ENCODE data around the gene SZT2.

The SZT2 gene

DNA sequence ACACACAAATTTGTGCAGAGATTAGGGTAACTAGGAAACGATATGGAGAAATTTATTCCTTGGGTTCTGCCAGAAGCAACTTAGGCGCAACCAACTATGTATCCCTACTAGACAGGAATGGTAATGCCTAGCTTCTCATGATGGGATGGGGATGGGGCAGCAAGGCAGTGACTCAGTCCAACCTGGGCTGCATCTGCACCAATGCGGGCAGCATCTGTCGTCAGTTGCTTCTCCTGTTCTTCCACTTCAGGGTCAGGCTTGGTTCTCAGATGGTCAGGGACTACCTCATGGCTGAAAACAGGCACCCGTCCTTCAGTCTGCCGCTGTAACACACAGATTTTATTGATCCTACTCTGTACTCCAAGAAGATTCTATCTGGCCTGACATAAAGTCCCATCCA, 3.0 kb upstream of the SZT2 start:
- Histone ChIP-seq H3K79me1 (ENCODE audit: low read length) (peaks cover 20% of the 10 kb centered on the region), H2BK15ac (replicated peaks; ENCODE audit: low read depth) (no peak overlapping the region), H4K5ac (ENCODE audit: low read length) (no peak overlapping the region), H3K4me3 (ENCODE audit: low read length) (no peak overlapping the region), H2BK120ac (ENCODE audit: low read depth, low read length) (no peak overlapping the region), H3K4me1 (ENCODE audit: control insufficient read depth, low read depth, low read length) (peaks cover 10% of the 10 kb centered on the region), H3K79me2 (ENCODE audit: control insufficient read depth, insufficient read depth, low read length) (peaks cover 15% of the 10 kb centered on the region), H3K27me3 (ENCODE audit: insufficient read depth, low read length, poor library complexity) (no peaks in the 10 kb centered on the region), H2AK5ac (ENCODE audit: low read length) (no peak overlapping the region), H3K56ac (ENCODE audit: low read length) (no peak overlapping the region), H3K4ac (ENCODE audit: low read depth, low read length) (no peak overlapping the region), H3K23ac (ENCODE audit: low read length) (no peak overlapping the region), H3K18ac (ENCODE audit: low read length) (no peak overlapping the region), H3K36me3 (ENCODE audit: control insufficient read depth, insufficient read depth, low read length) (peaks cover 16% of the 10 kb centered on the region), H3K27ac (ENCODE audit: low read depth, low read length) (no peak overlapping the region), H2BK5ac (ENCODE audit: low read length) (no peak overlapping the region), H3K9ac (ENCODE audit: low read length) (no peak overlapping the region), H3K4me2 (ENCODE audit: low read length) (no peak overlapping the region), H4K8ac (ENCODE audit: low read depth, low read length) (no peak overlapping the region)
- DNase-seq, result no peak
- WGBS (ENCODE audit: extremely low coverage, insufficient coverage, low lambda C conversion rate), result no CpG with 5 or more reads among the region's 6 CpGs

DNA sequence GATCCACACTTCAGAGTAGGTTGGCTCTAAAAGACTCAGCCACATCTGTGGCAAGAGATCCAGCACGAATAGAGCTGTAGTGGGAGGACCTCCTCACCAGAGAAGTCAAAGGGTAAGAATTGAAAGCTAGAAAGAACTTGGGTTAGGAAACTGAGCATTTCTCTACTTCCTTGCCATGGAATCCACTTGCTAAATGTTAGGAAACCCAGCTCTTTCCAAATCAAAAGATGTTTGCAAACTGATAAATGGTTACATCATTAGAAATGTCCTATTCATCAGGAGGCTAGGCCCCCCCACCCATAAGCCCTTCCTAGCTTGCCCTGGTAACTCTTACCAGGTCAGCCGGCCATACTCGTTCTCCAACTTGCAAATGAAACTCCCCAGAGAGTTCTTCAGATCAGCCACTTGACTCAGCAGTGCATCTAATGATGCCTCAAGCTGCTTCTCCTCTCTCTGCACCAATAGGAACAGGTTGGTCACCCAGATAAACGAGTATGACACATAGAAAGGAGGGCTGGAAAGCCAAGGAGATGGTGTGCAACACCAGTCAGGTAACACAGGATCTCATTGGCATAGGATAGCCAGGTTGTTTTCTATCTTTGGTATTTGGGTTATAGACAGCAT, 1.6 kb upstream of the SZT2 start:
- H3K23ac ChIP-seq (ENCODE audit: low read length), result no peak overlapping the region

DNA sequence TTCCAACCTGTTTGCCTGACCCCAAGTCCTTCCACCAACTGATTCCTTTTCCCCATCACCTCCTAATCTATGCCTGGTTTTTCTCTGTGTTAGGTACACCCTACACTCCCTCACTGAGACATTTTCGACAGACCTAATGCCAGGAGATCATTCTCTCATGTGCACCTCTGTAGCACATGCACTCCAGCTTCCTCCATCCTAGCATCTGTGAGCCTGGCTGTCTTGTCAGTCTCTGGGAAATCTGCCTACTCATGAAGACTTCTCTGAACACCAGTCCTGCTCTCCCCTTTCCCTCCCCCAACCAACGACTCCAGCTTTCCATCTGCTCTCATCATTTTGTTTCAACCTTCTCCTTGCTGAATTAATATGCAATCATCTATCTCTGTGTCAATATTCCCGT, 1.1 kb upstream of the SZT2 start:
- peak overlapping the region; percentile 100 for H3K56ac ChIP-seq (ENCODE audit: low read length)
- no peak overlapping the region for H3K18ac ChIP-seq (ENCODE audit: low read length)
- peaks cover 20% of the 10 kb centered on the region for H3K79me1 ChIP-seq (ENCODE audit: low read length)
- no peak overlapping the region for H2BK120ac ChIP-seq (ENCODE audit: low read depth, low read length)
- H3K4ac ChIP-seq (ENCODE audit: low read depth, low read length), result no peak overlapping the region
- H3K4me1 ChIP-seq (ENCODE audit: control insufficient read depth, low read depth, low read length), result peaks cover 10% of the 10 kb centered on the region
- H3K23ac ChIP-seq (ENCODE audit: low read length), result no peak overlapping the region
- H2BK15ac ChIP-seq (replicated peaks; ENCODE audit: low read depth), result no peak overlapping the region
- no peaks in the 10 kb centered on the region for H3K27me3 ChIP-seq (ENCODE audit: insufficient read depth, low read length, poor library complexity)
- no peak overlapping the region for H2BK5ac ChIP-seq (ENCODE audit: low read length)
- WGBS (ENCODE audit: extremely low coverage, insufficient coverage, low lambda C conversion rate), result no CpG with 5 or more reads among the region's 3 CpGs
- no peak overlapping the region for H2AK5ac ChIP-seq (ENCODE audit: low read length)
- peak overlapping the region; percentile 92 for H3K9ac ChIP-seq (ENCODE audit: low read length)
- no peak overlapping the region for H4K5ac ChIP-seq (ENCODE audit: low read length)
- H4K8ac ChIP-seq (ENCODE audit: low read depth, low read length), result no peak overlapping the region
- H3K4me3 ChIP-seq (ENCODE audit: low read length), result no peak overlapping the region
- peak overlapping the region; percentile 99 for H3K4me2 ChIP-seq (ENCODE audit: low read length)
- H3K36me3 ChIP-seq (ENCODE audit: control insufficient read depth, insufficient read depth, low read length), result peaks cover 16% of the 10 kb centered on the region
- DNase-seq, result no peak
- H3K27ac ChIP-seq (ENCODE audit: low read depth, low read length), result no peak overlapping the region
- peaks cover 15% of the 10 kb centered on the region for H3K79me2 ChIP-seq (ENCODE audit: control insufficient read depth, insufficient read depth, low read length)

More for the DNA sequence above, 1.6 kb upstream of the SZT2 start:
- Histone ChIP-seq H4K8ac (ENCODE audit: low read depth, low read length) (no peak overlapping the region), H3K4me2 (ENCODE audit: low read length) (no peak overlapping the region), H3K27me3 (ENCODE audit: insufficient read depth, low read length, poor library complexity) (no peaks in the 10 kb centered on the region), H3K4me1 (ENCODE audit: control insufficient read depth, low read depth, low read length) (peaks cover 10% of the 10 kb centered on the region), H3K18ac (ENCODE audit: low read length) (no peak overlapping the region), H3K4ac (ENCODE audit: low read depth, low read length) (no peak overlapping the region), H2BK15ac (replicated peaks; ENCODE audit: low read depth) (no peak overlapping the region), H3K4me3 (ENCODE audit: low read length) (no peak overlapping the region), H4K5ac (ENCODE audit: low read length) (no peak overlapping the region), H3K79me1 (ENCODE audit: low read length) (peaks cover 20% of the 10 kb centered on the region), H3K79me2 (ENCODE audit: control insufficient read depth, insufficient read depth, low read length) (peaks cover 15% of the 10 kb centered on the region), H2BK5ac (ENCODE audit: low read length) (no peak overlapping the region), H2BK120ac (ENCODE audit: low read depth, low read length) (no peak overlapping the region), H3K36me3 (ENCODE audit: control insufficient read depth, insufficient read depth, low read length) (peaks cover 16% of the 10 kb centered on the region), H3K9ac (ENCODE audit: low read length) (no peak overlapping the region), H3K27ac (ENCODE audit: low read depth, low read length) (no peak overlapping the region), H2AK5ac (ENCODE audit: low read length) (no peak overlapping the region), H3K56ac (ENCODE audit: low read length) (no peak overlapping the region)
- DNase-seq, result no peak
- WGBS (ENCODE audit: extremely low coverage, insufficient coverage, low lambda C conversion rate), result no CpG with 5 or more reads among the region's 4 CpGs

DNA sequence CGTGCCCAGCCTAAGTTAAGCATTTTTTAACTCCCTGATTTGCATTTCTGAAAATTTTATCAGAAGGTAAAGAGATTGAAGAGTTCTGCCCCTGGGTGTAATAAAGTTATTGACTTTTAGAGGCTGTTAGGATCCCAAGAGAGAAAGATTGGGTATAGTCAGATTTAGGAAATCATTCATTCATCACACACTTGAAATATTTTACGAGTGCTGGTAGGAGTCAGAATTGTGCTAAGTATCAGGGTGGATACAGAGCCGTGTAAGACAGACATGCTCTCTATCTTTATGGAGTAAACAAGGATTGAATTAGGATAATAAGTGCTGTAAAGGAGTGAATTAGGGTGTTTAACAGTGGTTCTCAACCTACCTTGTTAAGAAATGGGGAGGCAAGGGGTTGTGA, 3.0 kb downstream of the SZT2 start:
- Histone ChIP-seq H3K79me2 (ENCODE audit: control insufficient read depth, insufficient read depth, low read length) (peaks cover 12% of the 10 kb centered on the region), H3K79me1 (ENCODE audit: low read length) (peaks cover 17% of the 10 kb centered on the region), H4K8ac (ENCODE audit: low read depth, low read length) (no peak overlapping the region), H3K18ac (ENCODE audit: low read length) (no peak overlapping the region), H2BK15ac (replicated peaks; ENCODE audit: low read depth) (no peak overlapping the region), H2BK120ac (ENCODE audit: low read depth, low read length) (no peak overlapping the region), H2AK5ac (ENCODE audit: low read length) (no peak overlapping the region), H2BK5ac (ENCODE audit: low read length) (no peak overlapping the region), H3K4me2 (ENCODE audit: low read length) (no peak overlapping the region), H3K23ac (ENCODE audit: low read length) (no peak overlapping the region), H3K27me3 (ENCODE audit: insufficient read depth, low read length, poor library complexity) (no peaks in the 10 kb centered on the region), H3K27ac (ENCODE audit: low read depth, low read length) (no peak overlapping the region), H3K4me1 (ENCODE audit: control insufficient read depth, low read depth, low read length) (peaks cover 10% of the 10 kb centered on the region), H4K5ac (ENCODE audit: low read length) (no peak overlapping the region), H3K56ac (ENCODE audit: low read length) (no peak overlapping the region), H3K4ac (ENCODE audit: low read depth, low read length) (no peak overlapping the region), H3K36me3 (ENCODE audit: control insufficient read depth, insufficient read depth, low read length) (no peaks in the 10 kb centered on the region), H3K4me3 (ENCODE audit: low read length) (no peak overlapping the region), H3K9ac (ENCODE audit: low read length) (no peak overlapping the region)
- no CpG with 5 or more reads among the region's 3 CpGs for WGBS (ENCODE audit: extremely low coverage, insufficient coverage, low lambda C conversion rate)
- DNase-seq, result no peak

DNA sequence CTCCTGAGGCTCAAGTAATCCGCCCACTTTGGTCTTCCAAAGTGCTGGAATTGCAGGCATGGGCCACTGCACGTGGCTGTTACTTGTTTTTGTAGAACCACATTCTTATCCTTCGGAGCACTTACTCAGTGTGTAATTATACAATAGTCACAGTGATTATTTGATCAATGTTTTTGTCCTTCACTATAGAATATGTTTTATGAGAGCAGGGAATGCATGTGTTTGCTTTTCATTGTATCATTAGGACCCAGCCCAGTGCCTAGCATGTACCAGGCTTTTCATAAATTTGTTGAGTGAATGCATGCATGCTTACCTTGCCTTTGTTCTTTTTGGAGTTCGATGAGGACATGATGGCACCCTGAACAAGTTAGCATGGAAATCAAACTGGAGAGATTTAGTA, 5.8 kb downstream of the SZT2 start:
- Histone ChIP-seq H3K23ac (ENCODE audit: low read length) (no peak overlapping the region), H3K4me2 (ENCODE audit: low read length) (no peak overlapping the region), H3K27ac (ENCODE audit: low read depth, low read length) (no peak overlapping the region), H2BK15ac (replicated peaks; ENCODE audit: low read depth) (no peak overlapping the region), H3K4me3 (ENCODE audit: low read length) (no peak overlapping the region), H3K36me3 (ENCODE audit: control insufficient read depth, insufficient read depth, low read length) (no peaks in the 10 kb centered on the region), H3K79me2 (ENCODE audit: control insufficient read depth, insufficient read depth, low read length) (no peaks in the 10 kb centered on the region), H2AK5ac (ENCODE audit: low read length) (no peak overlapping the region), H4K5ac (ENCODE audit: low read length) (no peak overlapping the region), H3K4me1 (ENCODE audit: control insufficient read depth, low read depth, low read length) (peaks cover 2% of the 10 kb centered on the region), H2BK120ac (ENCODE audit: low read depth, low read length) (no peak overlapping the region), H4K8ac (ENCODE audit: low read depth, low read length) (no peak overlapping the region), H3K79me1 (ENCODE audit: low read length) (peaks cover 1% of the 10 kb centered on the region), H3K18ac (ENCODE audit: low read length) (no peak overlapping the region), H3K27me3 (ENCODE audit: insufficient read depth, low read length, poor library complexity) (no peaks in the 10 kb centered on the region), H3K4ac (ENCODE audit: low read depth, low read length) (no peak overlapping the region), H3K56ac (ENCODE audit: low read length) (no peak overlapping the region), H2BK5ac (ENCODE audit: low read length) (no peak overlapping the region), H3K9ac (ENCODE audit: low read length) (no peak overlapping the region)
- no CpG with 5 or more reads among the region's 4 CpGs for WGBS (ENCODE audit: extremely low coverage, insufficient coverage, low lambda C conversion rate)
- no peak for DNase-seq

DNA sequence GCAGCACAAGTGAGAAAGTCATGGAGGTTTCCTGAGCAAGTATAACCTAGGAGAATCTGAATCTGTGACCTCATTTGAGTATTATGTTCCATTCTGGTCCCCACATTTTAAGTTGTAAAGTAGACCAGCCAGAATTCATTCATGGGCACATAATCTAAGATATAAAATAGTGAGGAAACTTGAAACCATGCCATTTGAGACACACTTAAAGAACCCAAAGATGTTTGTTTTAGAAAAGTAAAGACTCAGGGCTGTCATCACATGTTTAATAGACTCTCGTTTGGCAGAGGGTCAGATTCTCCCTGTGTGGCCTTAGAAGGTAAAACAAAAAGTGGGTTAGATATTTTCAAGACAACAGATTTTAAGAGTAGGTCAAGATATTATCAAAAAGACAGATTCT, 6.4 kb downstream of the SZT2 start:
- Histone ChIP-seq H3K56ac (ENCODE audit: low read length) (no peak overlapping the region), H3K79me1 (ENCODE audit: low read length) (no peaks in the 10 kb centered on the region), H2BK120ac (ENCODE audit: low read depth, low read length) (no peak overlapping the region), H3K36me3 (ENCODE audit: control insufficient read depth, insufficient read depth, low read length) (no peaks in the 10 kb centered on the region), H2AK5ac (ENCODE audit: low read length) (no peak overlapping the region), H3K27ac (ENCODE audit: low read depth, low read length) (no peak overlapping the region), H3K4me1 (ENCODE audit: control insufficient read depth, low read depth, low read length) (no peaks in the 10 kb centered on the region), H3K9ac (ENCODE audit: low read length) (no peak overlapping the region), H3K79me2 (ENCODE audit: control insufficient read depth, insufficient read depth, low read length) (no peaks in the 10 kb centered on the region), H3K4me3 (ENCODE audit: low read length) (no peak overlapping the region), H3K23ac (ENCODE audit: low read length) (no peak overlapping the region), H3K4ac (ENCODE audit: low read depth, low read length) (no peak overlapping the region), H3K18ac (ENCODE audit: low read length) (no peak overlapping the region), H4K8ac (ENCODE audit: low read depth, low read length) (no peak overlapping the region), H4K5ac (ENCODE audit: low read length) (no peak overlapping the region), H2BK15ac (replicated peaks; ENCODE audit: low read depth) (no peak overlapping the region), H3K27me3 (ENCODE audit: insufficient read depth, low read length, poor library complexity) (no peaks in the 10 kb centered on the region), H2BK5ac (ENCODE audit: low read length) (no peak overlapping the region), H3K4me2 (ENCODE audit: low read length) (no peak overlapping the region)
- no peak for DNase-seq
- no CpG with 5 or more reads among the region's 1 CpG for whole genome bisulfite sequencing (ENCODE audit: extremely low coverage, insufficient coverage, low lambda C conversion rate)

All from mesendoderm (in vitro differentiated cells).